Measurements from ENCODE around the gene GTF3C5. TPM values are rescaled to one million over a fixed set of nuclear protein-coding genes. Genes with fewer than 3 reads are reported as not detected.

Gene GTF3C5
- total and polyA plus RNA-seq, 10 of the 15 experiments (the other 5 are each of a cell fraction or from before 2014, with no cell fraction given): 2.2 to 81.1 (median 68.7) TPM

GRCh38 chr9:133058550-133059320, 27.9 kb downstream of the GTF3C5 start (continued):
- TF ChIP-seq, protein P1, sequence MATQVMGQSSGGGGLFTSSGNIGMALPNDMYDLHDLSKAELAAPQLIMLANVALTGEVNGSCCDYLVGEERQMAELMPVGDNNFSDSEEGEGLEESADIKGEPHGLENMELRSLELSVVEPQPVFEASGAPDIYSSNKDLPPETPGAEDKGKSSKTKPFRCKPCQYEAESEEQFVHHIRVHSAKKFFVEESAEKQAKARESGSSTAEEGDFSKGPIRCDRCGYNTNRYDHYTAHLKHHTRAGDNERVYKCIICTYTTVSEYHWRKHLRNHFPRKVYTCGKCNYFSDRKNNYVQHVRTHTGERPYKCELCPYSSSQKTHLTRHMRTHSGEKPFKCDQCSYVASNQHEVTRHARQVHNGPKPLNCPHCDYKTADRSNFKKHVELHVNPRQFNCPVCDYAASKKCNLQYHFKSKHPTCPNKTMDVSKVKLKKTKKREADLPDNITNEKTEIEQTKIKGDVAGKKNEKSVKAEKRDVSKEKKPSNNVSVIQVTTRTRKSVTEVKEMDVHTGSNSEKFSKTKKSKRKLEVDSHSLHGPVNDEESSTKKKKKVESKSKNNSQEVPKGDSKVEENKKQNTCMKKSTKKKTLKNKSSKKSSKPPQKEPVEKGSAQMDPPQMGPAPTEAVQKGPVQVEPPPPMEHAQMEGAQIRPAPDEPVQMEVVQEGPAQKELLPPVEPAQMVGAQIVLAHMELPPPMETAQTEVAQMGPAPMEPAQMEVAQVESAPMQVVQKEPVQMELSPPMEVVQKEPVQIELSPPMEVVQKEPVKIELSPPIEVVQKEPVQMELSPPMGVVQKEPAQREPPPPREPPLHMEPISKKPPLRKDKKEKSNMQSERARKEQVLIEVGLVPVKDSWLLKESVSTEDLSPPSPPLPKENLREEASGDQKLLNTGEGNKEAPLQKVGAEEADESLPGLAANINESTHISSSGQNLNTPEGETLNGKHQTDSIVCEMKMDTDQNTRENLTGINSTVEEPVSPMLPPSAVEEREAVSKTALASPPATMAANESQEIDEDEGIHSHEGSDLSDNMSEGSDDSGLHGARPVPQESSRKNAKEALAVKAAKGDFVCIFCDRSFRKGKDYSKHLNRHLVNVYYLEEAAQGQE (IDR thresholded peaks at IDR 0.05; ENCODE audit: low read depth, low read length): no peak
- no peak for TF ChIP-seq CBFB (IDR thresholded peaks at IDR 0.05; ENCODE audit: low read depth)
- TF ChIP-seq, protein P2, sequence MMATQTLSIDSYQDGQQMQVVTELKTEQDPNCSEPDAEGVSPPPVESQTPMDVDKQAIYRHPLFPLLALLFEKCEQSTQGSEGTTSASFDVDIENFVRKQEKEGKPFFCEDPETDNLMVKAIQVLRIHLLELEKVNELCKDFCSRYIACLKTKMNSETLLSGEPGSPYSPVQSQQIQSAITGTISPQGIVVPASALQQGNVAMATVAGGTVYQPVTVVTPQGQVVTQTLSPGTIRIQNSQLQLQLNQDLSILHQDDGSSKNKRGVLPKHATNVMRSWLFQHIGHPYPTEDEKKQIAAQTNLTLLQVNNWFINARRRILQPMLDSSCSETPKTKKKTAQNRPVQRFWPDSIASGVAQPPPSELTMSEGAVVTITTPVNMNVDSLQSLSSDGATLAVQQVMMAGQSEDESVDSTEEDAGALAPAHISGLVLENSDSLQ (IDR thresholded peaks at IDR 0.05): 0 out of 2 replicates have a peak, but pooled peaks have one; percentile 30

DNA sequence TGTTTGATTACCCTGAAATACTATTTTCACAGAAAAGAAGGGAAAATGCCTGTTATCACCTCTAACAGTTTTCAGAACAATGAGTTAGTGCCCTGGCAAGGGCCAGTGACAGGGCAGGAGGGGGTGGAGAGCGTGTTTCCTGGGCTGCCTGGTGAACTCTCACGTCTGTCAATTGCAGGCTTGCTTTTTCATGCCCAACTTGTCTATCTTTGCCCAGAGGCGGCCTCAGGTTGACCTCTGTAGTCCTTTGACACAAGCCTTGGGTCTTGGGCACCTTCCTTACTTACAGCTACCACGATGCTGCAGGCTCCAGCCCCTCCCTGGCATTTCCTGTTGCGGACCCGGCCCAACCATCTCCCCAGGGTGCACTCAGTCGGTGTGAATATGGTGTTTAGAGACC, 28.8 kb downstream of the GTF3C5 start:
- ChIA-PET POLR2A (no interaction called here), SMC1A (ENCODE audit: uncharacterized antibody, unreplicated experiment) (no interaction called here), CTCF (interaction anchor here (1.8 kb wide), 1 partner anchor 88 kb away, joined by 6 read pairs; no protein-coding TSS in a partner anchor), RAD21 (ENCODE audit: unreplicated experiment) (interaction anchor here (1.4 kb wide), 1 partner anchor 85 kb away, joined by 4 read pairs; no protein-coding TSS in a partner anchor)
- BruUV-seq (replicated peaks): no TSS peak
- FAIRE-seq: peak; percentile 7
- no peak for DNase-seq (ENCODE audit: low read depth, low spot score)
- Histone ChIP-seq H3K4me3 (no peak overlapping the region), H2AFZ (ENCODE audit: control insufficient read depth, low read depth, low read length) (no peak overlapping the region), H3K36me3 (ENCODE audit: control insufficient read depth in 2 of 2, insufficient read depth in 2 of 2, low read length in 1 of 2) (peaks cover 2 to 13% of the 10 kb centered on the region in 2 experiments; a peak in 3 of 4 replicates), H3K79me2 (ENCODE audit: control insufficient read depth, insufficient read depth, low read length) (no peaks in the 10 kb centered on the region), H3K4me1 (ENCODE audit: control insufficient read depth, insufficient read depth, low read length) (peaks cover 27% of the 10 kb centered on the region), H3K27ac (ENCODE audit: control insufficient read depth, insufficient read depth) (no peak overlapping the region; the same call in 1 of the 2 replicates), H4K20me1 (ENCODE audit: control insufficient read depth, insufficient read depth) (no peaks in the 10 kb centered on the region), H3K9me3 (replicated peaks; ENCODE audit: control insufficient read depth, insufficient read depth, low read length) (no peaks in the 10 kb centered on the region), H3K9ac (ENCODE audit: control insufficient read depth, insufficient read depth, low read length) (no peak overlapping the region), H3K4me2 (ENCODE audit: control insufficient read depth, insufficient read depth) (peak overlapping the region; percentile 42; the same call in 1 of the 2 replicates), H3K27me3 (replicated peaks in 1 of 2; ENCODE audit: control insufficient read depth in 2 of 2, insufficient read depth in 2 of 2, low read length in 1 of 2) (no peaks in the 10 kb centered on the region)
- 2% methylated on average over 7 of the region's 7 CpGs for WGBS (ENCODE audit: insufficient coverage, insufficient replicate concordance, low lambda C conversion rate, missing lambda C conversion rate)
- intact Hi-C loops (cut with micrococcal nuclease; ENCODE audit: unreplicated experiment): no loop called here
- ATAC-seq: no peak; the same call in 2 of the 3 replicates
- in situ Hi-C loops (cut with MboI): no loop called here
- TF ChIP-seq CEBPB (IDR thresholded peaks at IDR 0.05; ENCODE audit: borderline replicate concordance in 1 of 2, low read depth in 2 of 2, low read length in 2 of 2) (no peak), LARP7 (IDR thresholded peaks at IDR 0.05) (no peak), SUPT20H (IDR thresholded peaks at IDR 0.05; ENCODE audit: borderline replicate concordance, control insufficient read depth, low read depth, low read length) (no peak), IKZF1 (conservative IDR thresholded peaks at IDR 0.05) (no peak), E2F8 (IDR thresholded peaks at IDR 0.05; ENCODE audit: low read depth, partially characterized antibody) (no peak), ZNF217 (IDR thresholded peaks at IDR 0.05) (no peak), FOXK2 (IDR thresholded peaks at IDR 0.05) (no peak), ZZZ3 (IDR thresholded peaks at IDR 0.05; ENCODE audit: control insufficient read depth, insufficient read length, low read depth) (no peak), NR2C1 (IDR thresholded peaks at IDR 0.05) (no peak), CHD2 (IDR thresholded peaks at IDR 0.05; ENCODE audit: borderline replicate concordance, low read depth, low read length) (no peak)
- TF ChIP-seq, protein P2 (IDR thresholded peaks at IDR 0.05): no peak
